ENCODE data around the gene SPOCK1.
"Not testable (repeated sequence)": the region's sequence is repeated elsewhere in the genome, so short reads cannot be mapped to it uniquely, and the experiment has no call there.

SPOCK1 gene

GRCh38 chr5:137498736-137499505 is at the start of gene SPOCK1:
SPOCK1 (minus strand) TSS chr5:137499326.
- H3K4me1 Mint-ChIP-seq (ENCODE audit: low read depth), result no peaks in the 10 kb centered on the region
- DNase-seq (ENCODE audit: low spot score), result peak; percentile 60
- peaks cover 31% of the 10 kb centered on the region for H3K27me3 Mint-ChIP-seq (ENCODE audit: low read depth)

GRCh38 chr5:137545956-137546355 is 46.8 kb upstream of the SPOCK1 start:
- no peaks in the 10 kb centered on the region for H3K4me1 Mint-ChIP-seq (ENCODE audit: low read depth)
- no peak overlapping the region for H3K27ac Mint-ChIP-seq
- no peak overlapping the region for H3K4me3 Mint-ChIP-seq
- DNase-seq (ENCODE audit: low spot score), result no peak
- H3K27me3 Mint-ChIP-seq (ENCODE audit: low read depth), result no peaks in the 10 kb centered on the region
- no peaks in the 10 kb centered on the region for H3K36me3 Mint-ChIP-seq (ENCODE audit: low read depth)
- H3K9me3 Mint-ChIP-seq, result no peaks in the 10 kb centered on the region

More at GRCh38 chr5:137498736-137499505, at the start of gene SPOCK1:
- Mint-ChIP-seq H3K9me3 (no peaks in the 10 kb centered on the region), H3K27ac (no peak within 1 kb of the TSS), H3K4me3 (no peak within 1 kb of the TSS), H3K36me3 (ENCODE audit: low read depth) (no peaks in the 10 kb centered on the region)

DNA sequence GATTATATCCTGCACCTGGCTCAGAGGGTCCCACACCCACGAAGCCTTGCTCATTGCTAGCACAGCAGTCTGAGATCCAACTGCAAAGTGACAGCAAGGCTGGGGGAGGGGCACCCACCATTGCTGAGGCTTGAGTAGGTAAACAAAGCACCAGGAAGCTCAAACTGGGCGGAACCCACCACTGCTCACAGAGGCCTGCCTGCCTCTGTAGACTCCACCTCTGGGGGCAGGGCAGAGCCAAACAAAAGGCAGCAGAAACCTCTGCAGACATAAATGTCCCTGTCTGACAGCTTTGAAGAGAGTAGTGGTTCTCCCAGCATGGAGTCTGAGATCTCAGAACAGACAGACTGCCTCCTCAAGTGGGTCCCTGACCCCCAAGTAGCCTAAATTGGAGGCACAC is 36.3 kb upstream of the SPOCK1 start:
- H3K27me3 Mint-ChIP-seq (ENCODE audit: low read depth); H3K36me3 Mint-ChIP-seq (ENCODE audit: low read depth); H3K4me1 Mint-ChIP-seq (ENCODE audit: low read depth); H3K9me3 Mint-ChIP-seq; DNase-seq (ENCODE audit: low spot score); H3K27ac Mint-ChIP-seq; H3K4me3 Mint-ChIP-seq: not testable (repeated sequence)

GRCh38 chr5:137533963-137534362 is 34.8 kb upstream of the SPOCK1 start:
- Mint-ChIP-seq H3K9me3 (peaks cover 4% of the 10 kb centered on the region), H3K4me1 (ENCODE audit: low read depth) (no peaks in the 10 kb centered on the region), H3K36me3 (ENCODE audit: low read depth) (no peaks in the 10 kb centered on the region), H3K27me3 (ENCODE audit: low read depth) (no peaks in the 10 kb centered on the region), H3K27ac (no peak overlapping the region), H3K4me3 (no peak overlapping the region)
- no peak for DNase-seq (ENCODE audit: low spot score)

- H3K4me3 Mint-ChIP-seq, result no peak overlapping the region
- no peaks in the 10 kb centered on the region for H3K36me3 Mint-ChIP-seq (ENCODE audit: low read depth)
- DNase-seq (ENCODE audit: low spot score), result no peak
- H3K4me1 Mint-ChIP-seq (ENCODE audit: low read depth), result no peaks in the 10 kb centered on the region
- H3K27me3 Mint-ChIP-seq (ENCODE audit: low read depth), result no peaks in the 10 kb centered on the region
- no peak overlapping the region for H3K27ac Mint-ChIP-seq
- H3K9me3 Mint-ChIP-seq, result peaks cover 2% of the 10 kb centered on the region
Observed at GRCh38 chr5:137531266-137531665, 32.1 kb upstream of the SPOCK1 start.

DNA sequence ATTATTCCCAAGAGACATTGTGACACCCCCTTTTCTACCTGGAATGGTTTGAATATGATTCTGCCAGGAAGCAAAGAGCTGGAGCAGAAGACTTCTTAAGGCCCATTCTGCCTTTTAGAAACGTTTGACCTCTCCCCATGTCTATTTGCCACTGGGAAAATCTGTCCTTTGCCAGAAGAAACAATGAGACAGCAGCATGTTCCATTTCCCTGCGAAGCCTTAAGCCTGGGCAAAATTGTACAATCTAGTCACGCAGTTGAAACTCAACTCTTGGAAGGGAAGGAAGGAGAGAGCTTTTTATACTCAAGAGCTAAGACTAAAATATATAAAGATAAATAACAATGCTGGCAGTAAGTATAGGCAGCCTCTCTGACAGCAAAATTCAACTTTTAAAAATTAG is 22.1 kb upstream of the SPOCK1 start:
- DNase-seq (ENCODE audit: low spot score), result no peak
- Mint-ChIP-seq H3K36me3 (ENCODE audit: low read depth) (no peaks in the 10 kb centered on the region), H3K27ac (no peak overlapping the region), H3K4me1 (ENCODE audit: low read depth) (no peaks in the 10 kb centered on the region), H3K9me3 (no peaks in the 10 kb centered on the region), H3K27me3 (ENCODE audit: low read depth) (no peaks in the 10 kb centered on the region), H3K4me3 (no peak overlapping the region)

DNA sequence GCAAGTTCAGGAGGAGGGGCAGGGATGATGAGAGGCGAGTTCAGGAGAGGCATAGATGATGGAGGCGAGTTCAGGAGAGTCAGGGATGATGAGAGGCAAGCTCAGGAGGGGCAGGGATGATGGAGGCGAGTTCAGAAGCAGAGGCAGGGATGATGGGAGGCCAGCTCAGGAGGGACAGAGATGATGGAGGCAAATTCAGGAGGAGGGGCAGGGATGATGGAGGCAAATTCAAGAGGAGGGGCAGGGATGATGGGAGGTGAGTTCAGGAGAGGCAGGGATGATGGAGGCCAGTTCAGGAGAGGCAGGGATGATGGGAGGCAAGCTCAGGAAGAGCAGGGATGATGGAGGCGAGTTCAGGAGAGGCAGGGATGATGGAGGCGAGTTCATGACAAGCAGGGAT is 17.8 kb upstream of the SPOCK1 start:
- no peaks in the 10 kb centered on the region for H3K36me3 Mint-ChIP-seq (ENCODE audit: low read depth)
- no peak overlapping the region for H3K4me3 Mint-ChIP-seq
- H3K4me1 Mint-ChIP-seq (ENCODE audit: low read depth), result no peaks in the 10 kb centered on the region
- no peak for DNase-seq (ENCODE audit: low spot score)
- peaks cover 2% of the 10 kb centered on the region for H3K27me3 Mint-ChIP-seq (ENCODE audit: low read depth)
- no peak overlapping the region for H3K27ac Mint-ChIP-seq
- H3K9me3 Mint-ChIP-seq, result no peaks in the 10 kb centered on the region

DNA sequence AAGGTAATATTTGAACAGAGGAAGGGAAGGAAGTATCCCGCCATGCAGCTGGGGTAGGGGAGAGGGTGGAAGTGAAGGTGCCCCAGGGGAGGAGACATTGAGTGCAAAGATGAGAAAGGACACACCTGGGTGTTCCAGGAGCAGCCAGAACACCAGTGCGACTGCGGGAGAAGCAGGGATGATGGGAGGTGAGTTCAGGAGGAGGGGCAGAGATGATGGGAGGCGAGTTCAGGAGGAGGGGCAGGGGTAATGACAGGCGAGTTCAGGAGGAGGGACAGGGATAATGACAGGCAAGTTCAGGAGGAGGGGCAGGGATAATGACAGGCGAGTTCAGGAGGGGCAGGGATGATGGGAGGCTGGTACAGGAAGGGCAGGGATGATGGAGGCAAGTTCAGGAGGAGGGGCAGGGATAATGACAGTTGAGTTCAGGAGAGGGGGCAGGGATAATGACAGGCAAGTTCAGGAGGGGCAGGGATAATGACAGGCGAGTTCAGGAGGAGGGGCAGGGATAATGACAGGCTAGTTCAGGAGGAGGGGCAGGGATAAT is 17.2 kb upstream of the SPOCK1 start:
- H3K9me3 Mint-ChIP-seq, result no peaks in the 10 kb centered on the region
- no peak for DNase-seq (ENCODE audit: low spot score)
- H3K4me1 Mint-ChIP-seq (ENCODE audit: low read depth), result no peaks in the 10 kb centered on the region
- no peak overlapping the region for H3K27ac Mint-ChIP-seq
- H3K4me3 Mint-ChIP-seq, result no peak overlapping the region
- no peaks in the 10 kb centered on the region for H3K36me3 Mint-ChIP-seq (ENCODE audit: low read depth)
- H3K27me3 Mint-ChIP-seq (ENCODE audit: low read depth), result peaks cover 2% of the 10 kb centered on the region

DNA sequence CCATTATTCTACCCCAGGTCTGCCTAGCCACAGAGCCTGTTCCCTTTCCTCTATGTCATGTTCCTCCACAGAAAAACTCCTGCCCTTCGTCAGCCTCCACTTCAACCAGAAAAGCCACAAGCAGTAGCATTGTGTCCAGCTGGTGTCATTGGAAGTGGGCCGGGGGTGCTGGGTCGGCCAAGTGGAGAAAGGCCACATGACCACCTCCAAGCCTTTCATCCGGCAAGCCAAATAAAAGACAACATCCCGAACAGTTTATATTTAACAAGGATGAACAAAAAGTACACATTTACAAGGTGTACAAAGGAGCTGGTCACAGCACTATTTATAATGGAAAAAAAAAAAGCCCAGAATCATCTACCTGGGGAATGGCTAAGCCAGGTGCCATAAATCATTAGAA is 16.1 kb upstream of the SPOCK1 start:
- no peaks in the 10 kb centered on the region for H3K4me1 Mint-ChIP-seq (ENCODE audit: low read depth)
- DNase-seq (ENCODE audit: low spot score), result no peak
- no peaks in the 10 kb centered on the region for H3K36me3 Mint-ChIP-seq (ENCODE audit: low read depth)
- H3K27ac Mint-ChIP-seq, result no peak overlapping the region
- H3K9me3 Mint-ChIP-seq, result no peaks in the 10 kb centered on the region
- H3K4me3 Mint-ChIP-seq, result no peak overlapping the region
- peaks cover 2% of the 10 kb centered on the region for H3K27me3 Mint-ChIP-seq (ENCODE audit: low read depth)

GRCh38 chr5:137510671-137511070 is 11.5 kb upstream of the SPOCK1 start:
- Mint-ChIP-seq H3K36me3 (ENCODE audit: low read depth) (no peaks in the 10 kb centered on the region), H3K27ac (no peak overlapping the region), H3K9me3 (no peaks in the 10 kb centered on the region), H3K27me3 (ENCODE audit: low read depth) (no peaks in the 10 kb centered on the region), H3K4me1 (ENCODE audit: low read depth) (no peaks in the 10 kb centered on the region), H3K4me3 (no peak overlapping the region)
- DNase-seq (ENCODE audit: low spot score), result no peak

DNA sequence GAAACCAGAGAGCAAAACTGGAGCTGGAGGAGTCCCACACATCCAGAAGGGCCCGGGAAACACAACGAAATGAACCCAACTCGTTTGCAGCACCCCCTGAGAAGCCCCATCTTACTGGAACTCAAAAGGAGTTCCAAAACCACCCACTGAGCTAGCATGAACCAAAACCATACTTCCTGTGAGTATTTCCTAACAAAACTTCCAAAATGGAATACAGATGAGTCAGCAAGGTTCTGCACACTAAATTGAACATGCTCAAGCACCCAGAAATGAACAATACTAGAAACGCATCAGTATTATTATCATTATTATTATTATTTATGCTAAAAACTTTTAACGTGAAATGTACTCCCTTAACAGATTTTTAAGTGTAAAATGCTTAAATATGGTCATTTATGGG is 8.0 kb upstream of the SPOCK1 start:
- DNase-seq (ENCODE audit: low spot score), result no peak
- H3K9me3 Mint-ChIP-seq, result no peaks in the 10 kb centered on the region
- no peaks in the 10 kb centered on the region for H3K4me1 Mint-ChIP-seq (ENCODE audit: low read depth)
- H3K27me3 Mint-ChIP-seq (ENCODE audit: low read depth), result no peaks in the 10 kb centered on the region
- H3K4me3 Mint-ChIP-seq, result no peak overlapping the region
- no peaks in the 10 kb centered on the region for H3K36me3 Mint-ChIP-seq (ENCODE audit: low read depth)
- H3K27ac Mint-ChIP-seq, result no peak overlapping the region

- Mint-ChIP-seq H3K4me1 (ENCODE audit: low read depth) (no peaks in the 10 kb centered on the region), H3K36me3 (ENCODE audit: low read depth) (no peaks in the 10 kb centered on the region), H3K27me3 (ENCODE audit: low read depth) (no peaks in the 10 kb centered on the region), H3K4me3 (no peak overlapping the region), H3K27ac (no peak overlapping the region), H3K9me3 (no peaks in the 10 kb centered on the region)
- DNase-seq (ENCODE audit: low spot score), result no peak
Observed at GRCh38 chr5:137506296-137506695, 7.2 kb upstream of the SPOCK1 start.

- Mint-ChIP-seq H3K9me3 (no peaks in the 10 kb centered on the region), H3K36me3 (ENCODE audit: low read depth) (no peaks in the 10 kb centered on the region), H3K4me3 (no peak overlapping the region), H3K4me1 (ENCODE audit: low read depth) (no peaks in the 10 kb centered on the region), H3K27ac (no peak overlapping the region), H3K27me3 (ENCODE audit: low read depth) (no peaks in the 10 kb centered on the region)
- DNase-seq (ENCODE audit: low spot score), result no peak
Observed at GRCh38 chr5:137504916-137505315, 5.8 kb upstream of the SPOCK1 start.

- no peaks in the 10 kb centered on the region for H3K9me3 Mint-ChIP-seq
- H3K4me3 Mint-ChIP-seq, result no peak overlapping the region
- no peak overlapping the region for H3K27ac Mint-ChIP-seq
- H3K4me1 Mint-ChIP-seq (ENCODE audit: low read depth), result no peaks in the 10 kb centered on the region
- H3K36me3 Mint-ChIP-seq (ENCODE audit: low read depth), result no peaks in the 10 kb centered on the region
- DNase-seq (ENCODE audit: low spot score), result no peak
- H3K27me3 Mint-ChIP-seq (ENCODE audit: low read depth), result no peaks in the 10 kb centered on the region
Observed at GRCh38 chr5:137503456-137503855, 4.3 kb upstream of the SPOCK1 start.

- Mint-ChIP-seq H3K4me1 (ENCODE audit: low read depth) (no peaks in the 10 kb centered on the region), H3K9me3 (no peaks in the 10 kb centered on the region), H3K27me3 (ENCODE audit: low read depth) (peaks cover 7% of the 10 kb centered on the region), H3K4me3 (no peak overlapping the region), H3K27ac (no peak overlapping the region), H3K36me3 (ENCODE audit: low read depth) (no peaks in the 10 kb centered on the region)
- no peak for DNase-seq (ENCODE audit: low spot score)
Observed at GRCh38 chr5:137502632-137503031, 3.5 kb upstream of the SPOCK1 start.

Data from T-helper 2 cell treated with Interferon-gamma antibody and Interleukin-4, amounts not matched to agents 5 μg/mL and 100 μg/mL, for 36 hours (primary cell).